IMR-90 (cell line): ENCODE data around the gene NTRK2. TPM values are rescaled to one million over a fixed set of nuclear protein-coding genes. Genes with fewer than 3 reads are reported as not detected.

ENCODE experiments used
- ATAC-seq: fragments of 200-7000 bp; cut with Tn5 transposase; 2 replicates; pipeline ENCODE4 v1.9.1; 2020; ENCODE audit warnings: low read depth, mild to moderate bottlenecking, moderate library complexity
- BruUV-seq: library from RNA; stranded (reverse); fragments of 400-500 nt; replicated peaks from 2 replicates; lab custom pipeline; 2021; lab: Mats Ljungman, UMichigan
- CTCF ChIA-PET: fragments of 300-600 bp; formaldehyde crosslinking; extraction: SDS; loops from one replicate; lab custom pipeline; 2021; ENCODE audit warnings: antibody characterized with exemption; lab: Yijun Ruan, JAX
- POLR2A ChIA-PET: fragments of 300-600 bp; sonication (Branson Sonifier 250); formaldehyde crosslinking; loops from one replicate; lab custom pipeline; 2022; ENCODE audit warnings: antibody characterized with exemption; ENCODE audit not compliant: unreplicated experiment; lab: Charles Lee
- DNase-seq: peaks from one replicate; pipeline ENCODE4 v3.0.0; 2013
- H2AFZ ChIP-seq: replicated peaks from 2 replicates; pipeline ENCODE3; 2013; ENCODE audit warnings: low read length, mild to moderate bottlenecking; ENCODE audit not compliant: poor library complexity
- H2AK5ac ChIP-seq: 2 replicates; pipeline ENCODE4 v1.6.1; 2013; ENCODE audit warnings: low read depth, low read length, inconsistent platforms
- H2AK9ac ChIP-seq: replicated peaks from 2 replicates; pipeline ENCODE3; 2013; ENCODE audit warnings: mild to moderate bottlenecking, low read depth, low read length, moderate library complexity; ENCODE audit not compliant: poor library complexity
- H2BK120ac ChIP-seq: 2 replicates; pipeline ENCODE4 v1.6.1; 2013; ENCODE audit warnings: low read depth, low read length, inconsistent platforms
- H2BK15ac ChIP-seq: 3 replicates; pipeline ENCODE4 v1.6.1; 2013; ENCODE audit warnings: low read depth, low read length, inconsistent platforms
- H2BK20ac ChIP-seq: 2 replicates; pipeline ENCODE4 v1.6.1; 2013; ENCODE audit warnings: low read depth, mild to moderate bottlenecking, inconsistent platforms, low read length, moderate library complexity
- H2BK5ac ChIP-seq: 2 replicates; pipeline ENCODE4 v1.6.1; 2013; ENCODE audit warnings: mild to moderate bottlenecking, low read depth, low read length, inconsistent platforms; ENCODE audit not compliant: poor library complexity, severe bottlenecking
- H3K14ac ChIP-seq: replicated peaks from 2 replicates; pipeline ENCODE4 v1.6.1; 2013; ENCODE audit warnings: low read depth, low read length, inconsistent platforms
- H3K18ac ChIP-seq: 2 replicates; pipeline ENCODE4 v1.6.1; 2013; ENCODE audit warnings: low read depth, low read length, control low read depth
- H3K23ac ChIP-seq: 2 replicates; pipeline ENCODE4 v1.6.1; 2013; ENCODE audit warnings: low read depth, low read length, inconsistent platforms
- H3K27ac ChIP-seq: 2 replicates; pipeline ENCODE4 v1.5.1; 2013; ENCODE audit warnings: mild to moderate bottlenecking, control low read depth, low read length; ENCODE audit not compliant: insufficient read depth
- H3K27me3 ChIP-seq: 2 replicates; pipeline ENCODE4 v1.6.1; 2013; ENCODE audit warnings: low read length; ENCODE audit not compliant: control insufficient read depth, insufficient read depth
- H3K36me3 ChIP-seq: 2 replicates; pipeline ENCODE4 v1.6.1; 2013; ENCODE audit warnings: low read length, mixed read lengths; ENCODE audit not compliant: control insufficient read depth, insufficient read depth
- H3K4ac ChIP-seq: 2 replicates; pipeline ENCODE4 v1.6.1; 2013; ENCODE audit warnings: low read depth, low read length, inconsistent platforms
- H3K4me1 ChIP-seq: 2 replicates; pipeline ENCODE4 v1.6.1; 2013; ENCODE audit warnings: low read length, mixed read lengths; ENCODE audit not compliant: control insufficient read depth, insufficient read depth
- H3K4me2 ChIP-seq: 2 replicates; pipeline ENCODE4 v1.6.1; 2013; ENCODE audit warnings: low read depth, mild to moderate bottlenecking, control low read depth, low read length, moderate library complexity
- H3K4me3 ChIP-seq: 2 replicates; pipeline ENCODE4 v1.5.1; 2013; ENCODE audit warnings: low read depth, mild to moderate bottlenecking, control low read depth, low read length, moderate library complexity; ENCODE audit not compliant: insufficient read depth
- H3K56ac ChIP-seq: 2 replicates; pipeline ENCODE4 v1.6.1; 2013; ENCODE audit warnings: low read length, inconsistent platforms; ENCODE audit not compliant: insufficient read depth; ENCODE audit errors: extremely low read depth
- H3K79me1 ChIP-seq, 2 experiments: 2 replicates each; pipeline ENCODE4 v1.6.1; 2013; ENCODE audit warnings: low read length in 2 of 2, inconsistent platforms in 1 of 2, low read depth in 1 of 2
- H3K9ac ChIP-seq: 2 replicates; pipeline ENCODE4 v1.6.1; 2013; ENCODE audit warnings: low read depth, low read length, control low read depth
- H3K9me1 ChIP-seq: 2 replicates; pipeline ENCODE4 v1.6.1; 2013; ENCODE audit warnings: low read length, inconsistent platforms; ENCODE audit not compliant: insufficient read depth
- H3K9me3 ChIP-seq: 2 replicates; pipeline ENCODE4 v1.6.1; 2013; ENCODE audit warnings: low read length; ENCODE audit not compliant: control insufficient read depth, insufficient read depth
- H4K20me1 ChIP-seq: 2 replicates; pipeline ENCODE4 v1.6.1; 2013; ENCODE audit warnings: low read length, inconsistent platforms; ENCODE audit not compliant: insufficient read depth
- H4K5ac ChIP-seq: 2 replicates; pipeline ENCODE4 v1.6.1; 2013; ENCODE audit warnings: mild to moderate bottlenecking, low read depth, low read length, control low read depth
- H4K8ac ChIP-seq, 2 experiments: 2 replicates each; pipeline ENCODE4 v1.6.1; 2013; ENCODE audit warnings: low read depth in 2 of 2, low read length in 2 of 2, control low read depth in 1 of 2, inconsistent platforms in 1 of 2
- H4K91ac ChIP-seq: 2 replicates; pipeline ENCODE4 v1.6.1; 2013; ENCODE audit warnings: low read depth, low read length, inconsistent platforms; ENCODE audit not compliant: insufficient read depth
- BHLHE40 ChIP-seq: fragments of 150-350 bp; IDR thresholded peaks from 2 replicates; pipeline ENCODE4 v1.6.1; 2016; ENCODE audit warnings: mild to moderate bottlenecking, low read depth, low read length
- CEBPB ChIP-seq: IDR thresholded peaks from 2 replicates; pipeline ENCODE4 v1.6.1; 2012; ENCODE audit warnings: low read depth, low read length, improper control_type of control experiment
- CHD1 ChIP-seq: IDR thresholded peaks from 2 replicates; pipeline ENCODE4 v1.6.1; 2012; ENCODE audit warnings: low read depth, low read length, improper control_type of control experiment
- CTCF ChIP-seq: conservative IDR thresholded peaks from 2 replicates; pipeline ENCODE4 v1.5.1; 2012; ENCODE audit warnings: mild to moderate bottlenecking, low read depth, low read length, improper control_type of control experiment
- FOS ChIP-seq: fragments of 150-350 bp; IDR thresholded peaks from 2 replicates; pipeline ENCODE4 v1.6.1; 2016; ENCODE audit warnings: low read depth, low read length
- MAFK ChIP-seq: IDR thresholded peaks from 2 replicates; pipeline ENCODE4 v1.6.1; 2012; ENCODE audit warnings: low read depth, low read length, improper control_type of control experiment
- MAZ ChIP-seq: IDR thresholded peaks from 2 replicates; pipeline ENCODE4 v1.6.1; 2012; ENCODE audit warnings: low read depth, mild to moderate bottlenecking, low read length, improper control_type of control experiment, moderate library complexity, borderline replicate concordance
- MXI1 ChIP-seq: IDR thresholded peaks from 2 replicates; pipeline ENCODE4 v1.6.1; 2012; ENCODE audit warnings: low read depth, mild to moderate bottlenecking, low read length, moderate library complexity, borderline replicate concordance
- NFE2L2 ChIP-seq: fragments of 150-350 bp; IDR thresholded peaks from 2 replicates; pipeline ENCODE4 v1.6.1; 2016; ENCODE audit warnings: low read depth, mild to moderate bottlenecking, low read length
- POLR2A ChIP-seq: IDR thresholded peaks from 2 replicates; pipeline ENCODE4 v1.6.1; 2012; ENCODE audit warnings: mild to moderate bottlenecking, low read depth, low read length
- RAD21 ChIP-seq: IDR thresholded peaks from 2 replicates; pipeline ENCODE4 v1.6.1; 2012; ENCODE audit warnings: low read length, improper control_type of control experiment
- RCOR1 ChIP-seq: IDR thresholded peaks from 2 replicates; pipeline ENCODE4 v1.6.1; 2012; ENCODE audit warnings: mild to moderate bottlenecking, low read length, improper control_type of control experiment; ENCODE audit not compliant: insufficient replicate concordance
- RFX5 ChIP-seq: IDR thresholded peaks from 2 replicates; pipeline ENCODE4 v1.8.0; 2012; ENCODE audit warnings: low read depth, mild to moderate bottlenecking, low read length, moderate library complexity
- SMC3 ChIP-seq: fragments of 150-350 bp; IDR thresholded peaks from 2 replicates; pipeline ENCODE4 v1.6.1; 2016; ENCODE audit warnings: low read depth, mild to moderate bottlenecking, antibody characterized with exemption, low read length, moderate library complexity
- WGBS, 2 experiments: methylation state at CpG; one replicate each; pipeline versions ENCODE4 v1.1.5 to v1.1.7; 2013; ENCODE audit warnings: missing lambda C conversion rate in 2 of 2; ENCODE audit not compliant: insufficient read length in 1 of 2; ENCODE audit errors: extremely low coverage in 2 of 2; 5-methylcytosine and 5-hydroxymethylcytosine counted together
- dilution Hi-C: fragments of 300-500 bp; cut with HindIII; formaldehyde crosslinking; loops from one replicate; pipeline ENCODE4 v1.14.3; 2018; ENCODE audit warnings: low sequenced_read_pairs; ENCODE audit not compliant: unreplicated experiment
- in situ Hi-C: fragments of 300-500 bp; cut with MboI; formaldehyde crosslinking; loops from 3 replicates; pipeline ENCODE4 v1.14.3; 2019; ENCODE audit warnings: low sequenced_read_pairs, inconsistent platforms, mixed read lengths
- intact Hi-C: fragments of 100-400 bp; cut with micrococcal nuclease; formaldehyde crosslinking; loops from 2 replicates; pipeline ENCODE4 v1.10.0; 2022
- polyA plus RNA-seq, 3 experiments: library from polyadenylated mRNA; depleted of rRNA; stranded (reverse); fragments of >200 nt; gene quantifications; 2 replicates each; pipeline ENCODE4 v1.2.3, GENCODE V29; 2012; ENCODE audit warnings: low replicate concordance in 1 of 3
- total RNA-seq: library from RNA; depleted of rRNA; stranded (reverse); fragments of >200 nt; gene quantifications from 2 replicates; pipeline ENCODE4 v1.2.3, GENCODE V29; 2012
- TF ChIP-seq, protein P1 (sequence below): fragments of 150-350 bp; IDR thresholded peaks from 2 replicates; pipeline ENCODE4 v1.6.1; 2017; ENCODE audit warnings: mild to moderate bottlenecking, antibody characterized with exemption, low read length, low read depth
- TF ChIP-seq, protein P2 (sequence below): fragments of 150-350 bp; IDR thresholded peaks from 2 replicates; pipeline ENCODE4 v1.6.1; 2016; ENCODE audit warnings: low read depth, mild to moderate bottlenecking, low read length, moderate library complexity, borderline replicate concordance

NTRK2 gene
- total and polyA plus RNA-seq, 2 of the 4 experiments (the other 2 are of a cell fraction), result under 0.01 to 0.02 TPM

DNA sequence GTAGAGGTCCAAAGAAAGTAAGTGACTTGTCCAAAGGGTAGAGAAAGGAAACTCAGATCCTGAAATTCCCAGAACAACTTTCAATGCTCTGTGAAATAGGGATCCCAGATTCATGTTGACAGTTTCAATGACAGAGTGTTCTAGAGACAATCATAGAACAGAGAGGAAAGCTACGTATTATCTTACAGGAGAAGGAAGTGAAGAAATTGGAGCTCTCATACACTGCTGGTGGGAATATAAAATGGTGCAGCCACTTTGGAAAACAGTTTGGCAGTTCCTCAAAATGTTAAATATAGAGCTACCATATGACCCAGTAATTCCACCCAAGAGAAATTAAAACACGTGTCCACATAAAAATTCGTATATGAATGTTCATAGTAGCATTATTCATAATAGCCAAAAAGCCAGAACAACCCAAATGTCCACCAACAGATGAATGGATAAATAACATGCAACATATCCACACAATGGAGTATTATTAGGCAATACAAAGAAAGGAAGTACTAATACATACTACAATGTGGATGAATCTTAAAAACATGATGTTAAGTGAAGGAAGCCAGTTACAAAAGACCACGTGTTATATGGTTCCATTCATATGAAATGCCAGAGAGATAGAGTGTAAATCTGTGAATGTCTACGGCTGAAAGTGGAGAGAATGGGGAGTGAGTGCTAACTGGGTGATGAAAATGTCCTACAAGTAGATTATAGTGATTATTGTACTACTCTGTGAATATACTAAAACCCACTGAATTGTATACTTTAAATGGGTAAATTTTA, 197.1 kb downstream of the NTRK2 start:
- dilution Hi-C loops, result no loop called here
- Histone ChIP-seq H3K4me1 (no peaks in the 10 kb centered on the region), H3K27me3 (no peaks in the 10 kb centered on the region), H3K23ac (no peak overlapping the region), H3K79me1 (no peaks in the 10 kb centered on the region), H3K18ac (no peak overlapping the region), H3K4me3 (no peak overlapping the region), H2BK20ac (no peak overlapping the region), H2BK120ac (no peak overlapping the region), H4K20me1 (no peaks in the 10 kb centered on the region), H3K4ac (no peak overlapping the region), H3K9me3 (peaks cover 9% of the 10 kb centered on the region; the same call in 1 of the 2 replicates), H3K56ac (no peak overlapping the region), H2AFZ (no peak overlapping the region), H2BK5ac (no peak overlapping the region), H3K36me3 (no peaks in the 10 kb centered on the region), H2AK5ac (no peak overlapping the region), H3K9ac (no peak overlapping the region), H3K27ac (no peak overlapping the region), H4K91ac (no peak overlapping the region), H2AK9ac (no peak overlapping the region), H4K5ac (no peak overlapping the region), H3K14ac (no peak overlapping the region), H2BK15ac (no peak overlapping the region), H3K9me1 (no peaks in the 10 kb centered on the region), H4K8ac (no peak overlapping the region), H3K4me2 (no peak overlapping the region)
- CTCF ChIA-PET, result no interaction called here
- in situ Hi-C loops, result no loop called here
- TF ChIP-seq RCOR1 (no peak), CHD1 (no peak), BHLHE40 (no peak), FOS (no peak), MXI1 (no peak), SMC3 (no peak), RAD21 (no peak), POLR2A (no peak), CEBPB (no peak), MAFK (no peak), MAZ (no peak), NFE2L2 (no peak), RFX5 (no peak), CTCF (no peak)
- TF ChIP-seq, protein P1, sequence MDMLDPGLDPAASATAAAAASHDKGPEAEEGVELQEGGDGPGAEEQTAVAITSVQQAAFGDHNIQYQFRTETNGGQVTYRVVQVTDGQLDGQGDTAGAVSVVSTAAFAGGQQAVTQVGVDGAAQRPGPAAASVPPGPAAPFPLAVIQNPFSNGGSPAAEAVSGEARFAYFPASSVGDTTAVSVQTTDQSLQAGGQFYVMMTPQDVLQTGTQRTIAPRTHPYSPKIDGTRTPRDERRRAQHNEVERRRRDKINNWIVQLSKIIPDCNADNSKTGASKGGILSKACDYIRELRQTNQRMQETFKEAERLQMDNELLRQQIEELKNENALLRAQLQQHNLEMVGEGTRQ, result no peak
- TF ChIP-seq, protein P2, sequence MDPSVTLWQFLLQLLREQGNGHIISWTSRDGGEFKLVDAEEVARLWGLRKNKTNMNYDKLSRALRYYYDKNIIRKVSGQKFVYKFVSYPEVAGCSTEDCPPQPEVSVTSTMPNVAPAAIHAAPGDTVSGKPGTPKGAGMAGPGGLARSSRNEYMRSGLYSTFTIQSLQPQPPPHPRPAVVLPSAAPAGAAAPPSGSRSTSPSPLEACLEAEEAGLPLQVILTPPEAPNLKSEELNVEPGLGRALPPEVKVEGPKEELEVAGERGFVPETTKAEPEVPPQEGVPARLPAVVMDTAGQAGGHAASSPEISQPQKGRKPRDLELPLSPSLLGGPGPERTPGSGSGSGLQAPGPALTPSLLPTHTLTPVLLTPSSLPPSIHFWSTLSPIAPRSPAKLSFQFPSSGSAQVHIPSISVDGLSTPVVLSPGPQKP, result no peak
- DNase-seq, result no peak
- BruUV-seq, result no TSS peak
- intact Hi-C loops, result no loop called here
- no CpG with 5 or more reads among the region's 5 CpGs for WGBS, 2 experiments
- no peak for ATAC-seq
- POLR2A ChIA-PET, result no interaction called here
